Subcutaneous adipose tissue (tissue), 4 donors: ENCODE results near the gene RB1. TPM values are rescaled to one million over a fixed set of nuclear protein-coding genes. Genes with fewer than 3 reads are reported as not detected.

Experiments
- total RNA-seq, 4 donors: library from RNA; depleted of rRNA; stranded (reverse); fragments of >200 nt; gene quantifications; one replicate each; pipeline ENCODE4 v1.1.0, GENCODE V29; 2016
- TF ChIP-seq, protein P1 (sequence below): fragments of 450-650 bp; IDR thresholded peaks from one replicate; pipeline ENCODE4 v1.5.1; 2016; ENCODE audit warnings: low read depth, mild to moderate bottlenecking, control low read depth, antibody characterized with exemption, moderate library complexity

Gene RB1
- total RNA-seq: 10 to 100 TPM; 35.0 to 85.6 (median 45.6) TPM

DNA sequence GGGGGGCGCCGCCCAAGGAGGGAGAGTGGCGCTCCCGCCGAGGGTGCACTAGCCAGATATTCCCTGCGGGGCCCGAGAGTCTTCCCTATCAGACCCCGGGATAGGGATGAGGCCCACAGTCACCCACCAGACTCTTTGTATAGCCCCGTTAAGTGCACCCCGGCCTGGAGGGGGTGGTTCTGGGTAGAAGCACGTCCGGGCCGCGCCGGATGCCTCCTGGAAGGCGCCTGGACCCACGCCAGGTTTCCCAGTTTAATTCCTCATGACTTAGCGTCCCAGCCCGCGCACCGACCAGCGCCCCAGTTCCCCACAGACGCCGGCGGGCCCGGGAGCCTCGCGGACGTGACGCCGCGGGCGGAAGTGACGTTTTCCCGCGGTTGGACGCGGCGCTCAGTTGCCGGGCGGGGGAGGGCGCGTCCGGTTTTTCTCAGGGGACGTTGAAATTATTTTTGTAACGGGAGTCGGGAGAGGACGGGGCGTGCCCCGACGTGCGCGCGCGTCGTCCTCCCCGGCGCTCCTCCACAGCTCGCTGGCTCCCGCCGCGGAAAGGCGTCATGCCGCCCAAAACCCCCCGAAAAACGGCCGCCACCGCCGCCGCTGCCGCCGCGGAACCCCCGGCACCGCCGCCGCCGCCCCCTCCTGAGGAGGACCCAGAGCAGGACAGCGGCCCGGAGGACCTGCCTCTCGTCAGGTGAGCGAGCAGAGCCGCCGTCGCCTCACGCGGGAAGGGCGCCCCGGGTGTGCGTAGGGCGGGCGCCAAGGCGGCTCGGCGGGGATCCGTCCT lies at the start of gene RB1:
Gene RB1 (plus strand): TSS at position 393 of the 784 bp plus-strand sequence. CDS start 162 bp downstream, at position 555.
- TF ChIP-seq, protein P1, sequence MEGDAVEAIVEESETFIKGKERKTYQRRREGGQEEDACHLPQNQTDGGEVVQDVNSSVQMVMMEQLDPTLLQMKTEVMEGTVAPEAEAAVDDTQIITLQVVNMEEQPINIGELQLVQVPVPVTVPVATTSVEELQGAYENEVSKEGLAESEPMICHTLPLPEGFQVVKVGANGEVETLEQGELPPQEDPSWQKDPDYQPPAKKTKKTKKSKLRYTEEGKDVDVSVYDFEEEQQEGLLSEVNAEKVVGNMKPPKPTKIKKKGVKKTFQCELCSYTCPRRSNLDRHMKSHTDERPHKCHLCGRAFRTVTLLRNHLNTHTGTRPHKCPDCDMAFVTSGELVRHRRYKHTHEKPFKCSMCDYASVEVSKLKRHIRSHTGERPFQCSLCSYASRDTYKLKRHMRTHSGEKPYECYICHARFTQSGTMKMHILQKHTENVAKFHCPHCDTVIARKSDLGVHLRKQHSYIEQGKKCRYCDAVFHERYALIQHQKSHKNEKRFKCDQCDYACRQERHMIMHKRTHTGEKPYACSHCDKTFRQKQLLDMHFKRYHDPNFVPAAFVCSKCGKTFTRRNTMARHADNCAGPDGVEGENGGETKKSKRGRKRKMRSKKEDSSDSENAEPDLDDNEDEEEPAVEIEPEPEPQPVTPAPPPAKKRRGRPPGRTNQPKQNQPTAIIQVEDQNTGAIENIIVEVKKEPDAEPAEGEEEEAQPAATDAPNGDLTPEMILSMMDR: no peak

DNA sequence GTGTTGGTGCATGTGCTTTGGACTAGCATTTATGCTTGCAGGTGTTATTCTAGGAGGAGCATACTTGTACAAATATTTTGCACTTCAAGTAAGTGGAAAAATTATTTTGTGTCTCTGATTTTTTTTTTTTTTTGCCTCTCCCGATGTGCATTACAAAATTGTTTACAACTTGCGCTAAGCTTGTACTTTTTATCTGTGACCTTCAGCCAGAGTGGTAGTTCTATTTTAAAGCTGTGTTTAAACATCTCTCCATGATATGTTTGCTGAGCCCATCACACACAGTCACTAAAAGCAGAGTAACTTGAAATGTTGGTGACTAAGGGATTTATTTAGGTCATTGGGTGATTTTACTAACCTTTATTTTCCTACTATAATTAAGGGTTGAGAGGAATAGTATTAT lies 49.7 kb upstream of the RB1 start:
- TF ChIP-seq, protein P1: no peak

DNA sequence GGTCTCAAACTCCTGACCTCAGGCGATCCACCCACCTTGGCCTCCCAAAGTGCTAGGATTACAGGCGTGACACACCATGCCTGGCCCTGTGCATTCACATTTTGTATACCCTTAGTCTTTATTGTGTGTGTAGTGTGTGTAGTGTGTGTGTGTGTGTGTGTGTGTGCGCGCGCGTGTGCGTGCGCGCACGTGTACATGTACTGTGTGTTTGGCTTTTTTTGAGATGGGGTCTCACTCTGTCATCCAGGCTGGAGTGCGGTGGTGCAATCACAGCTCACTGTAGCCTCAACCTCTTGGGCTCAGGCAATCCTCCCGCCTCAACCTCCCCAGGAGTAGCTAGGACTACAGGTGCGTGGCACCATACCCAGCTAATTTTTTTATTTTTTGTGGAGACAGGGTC lies 48.5 kb upstream of the RB1 start:
- TF ChIP-seq, protein P1: no peak

DNA sequence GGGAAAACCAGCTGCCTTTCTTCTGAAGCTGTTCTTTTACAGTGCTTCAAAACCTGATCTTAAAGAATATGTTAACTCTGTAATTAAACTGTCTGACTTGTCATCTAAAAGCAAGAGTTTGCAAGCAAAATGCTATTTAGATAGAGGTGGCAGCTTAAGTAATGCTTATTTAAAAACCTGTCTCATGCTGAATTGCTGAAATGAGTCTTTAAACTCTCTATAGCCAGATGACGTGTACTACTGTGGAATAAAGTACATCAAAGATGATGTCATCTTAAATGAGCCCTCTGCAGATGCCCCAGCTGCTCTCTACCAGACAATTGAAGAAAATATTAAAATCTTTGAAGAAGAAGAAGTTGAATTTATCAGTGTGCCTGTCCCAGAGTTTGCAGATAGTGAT lies 47.6 kb upstream of the RB1 start:
- TF ChIP-seq, protein P1: no peak

DNA sequence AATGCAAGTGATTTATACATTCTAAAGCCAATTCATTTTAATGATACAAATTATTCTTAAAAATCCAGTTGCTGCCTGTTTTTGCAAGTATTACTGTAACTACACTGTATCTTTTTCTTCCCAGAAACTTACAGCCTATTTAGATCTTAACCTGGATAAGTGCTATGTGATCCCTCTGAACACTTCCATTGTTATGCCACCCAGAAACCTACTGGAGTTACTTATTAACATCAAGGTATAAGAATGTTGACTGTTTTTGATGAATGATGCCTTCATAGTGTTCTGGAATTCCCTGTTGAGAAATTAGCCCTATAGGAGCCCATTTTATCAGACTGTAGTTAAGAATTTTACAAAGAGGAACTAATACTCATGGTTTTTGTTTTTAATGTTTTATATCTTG lies 45.5 kb upstream of the RB1 start:
- TF ChIP-seq, protein P1: no peak

DNA sequence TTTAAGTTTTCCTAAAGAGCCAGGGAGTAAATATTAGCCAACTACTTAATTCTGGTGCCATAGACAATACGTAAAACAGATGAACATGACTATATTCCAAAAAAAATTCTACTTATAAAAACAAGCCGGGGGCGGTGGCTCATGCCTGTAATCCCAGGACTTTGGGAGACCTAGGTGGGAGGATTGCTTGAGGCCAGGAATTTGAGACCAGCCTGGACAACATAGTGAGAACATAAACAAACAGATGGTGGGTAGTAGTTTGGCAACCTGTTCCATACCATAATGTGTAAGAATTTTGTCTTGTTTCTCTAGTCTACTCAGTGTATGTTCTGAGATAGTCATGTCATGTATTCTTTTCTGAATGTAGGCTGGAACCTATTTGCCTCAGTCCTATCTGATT lies 45.1 kb upstream of the RB1 start:
- TF ChIP-seq, protein P1: no peak

DNA sequence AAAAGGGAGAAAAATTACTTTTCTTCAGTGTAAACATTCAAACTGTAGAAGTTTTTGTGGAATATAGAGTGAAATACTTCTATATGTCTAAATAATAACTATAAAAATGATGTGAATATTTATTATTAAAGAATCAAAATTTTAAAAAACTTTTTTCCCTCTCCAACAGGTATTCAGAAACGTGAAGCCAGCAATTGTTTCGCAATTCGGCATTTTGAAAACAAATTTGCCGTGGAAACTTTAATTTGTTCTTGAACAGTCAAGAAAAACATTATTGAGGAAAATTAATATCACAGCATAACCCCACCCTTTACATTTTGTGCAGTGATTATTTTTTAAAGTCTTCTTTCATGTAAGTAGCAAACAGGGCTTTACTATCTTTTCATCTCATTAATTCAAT lies 42.6 kb upstream of the RB1 start:
- TF ChIP-seq, protein P1: no peak
